ENCODE measurements around the gene CPB1.

CPB1 gene

DNA sequence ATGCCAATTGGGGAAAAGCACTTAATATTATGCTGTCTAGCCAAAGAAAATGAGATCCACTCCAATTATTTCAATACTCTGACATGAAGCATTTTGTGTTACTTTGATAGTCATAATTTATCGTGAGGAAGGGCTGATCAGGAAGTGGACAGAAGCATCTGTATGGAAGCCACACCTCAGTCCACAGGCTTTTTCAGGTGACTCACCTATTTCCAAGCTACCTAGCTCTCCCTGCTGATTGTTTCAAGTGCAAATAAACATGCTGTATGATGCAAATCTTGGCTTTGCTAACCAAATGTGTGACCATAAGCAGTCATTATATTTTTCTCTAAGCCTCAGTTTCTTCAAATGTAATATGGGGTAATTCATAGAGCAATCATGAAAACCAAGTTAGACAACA is 30.8 kb upstream of the CPB1 start:
- Histone ChIP-seq H3F3A (ENCODE audit: insufficient read depth, low read length) (no peaks in the 10 kb centered on the region), H3K27me3 (ENCODE audit: insufficient read depth, low read length) (no peaks in the 10 kb centered on the region), H3K79me2 (ENCODE audit: insufficient read depth, low read length) (no peaks in the 10 kb centered on the region), H3K4me3 (ENCODE audit: low read depth, low read length, poor library complexity, severe bottlenecking) (no peak overlapping the region), H3K9me2 (ENCODE audit: low read depth, low read length) (no peaks in the 10 kb centered on the region), H2AFZ (ENCODE audit: low read length) (no peak overlapping the region), H3K27ac (ENCODE audit: low read depth, low read length, poor library complexity, severe bottlenecking) (no peak overlapping the region), H3K4me2 (ENCODE audit: low read length) (no peak overlapping the region), H4K20me1 (ENCODE audit: insufficient read depth, low read length) (no peaks in the 10 kb centered on the region), H3K36me3 (ENCODE audit: insufficient read depth, low read length) (no peaks in the 10 kb centered on the region), H3K9me3 (ENCODE audit: low read length) (no peaks in the 10 kb centered on the region), H3K9ac (ENCODE audit: low read length) (no peak overlapping the region), H3K4me1 (ENCODE audit: insufficient read depth, low read length, severe bottlenecking) (no peaks in the 10 kb centered on the region)
- TF ChIP-seq EZH2 (IDR thresholded peaks at IDR 0.05; ENCODE audit: borderline replicate concordance, low read length) = no peak
- TF ChIP-seq, protein P1, sequence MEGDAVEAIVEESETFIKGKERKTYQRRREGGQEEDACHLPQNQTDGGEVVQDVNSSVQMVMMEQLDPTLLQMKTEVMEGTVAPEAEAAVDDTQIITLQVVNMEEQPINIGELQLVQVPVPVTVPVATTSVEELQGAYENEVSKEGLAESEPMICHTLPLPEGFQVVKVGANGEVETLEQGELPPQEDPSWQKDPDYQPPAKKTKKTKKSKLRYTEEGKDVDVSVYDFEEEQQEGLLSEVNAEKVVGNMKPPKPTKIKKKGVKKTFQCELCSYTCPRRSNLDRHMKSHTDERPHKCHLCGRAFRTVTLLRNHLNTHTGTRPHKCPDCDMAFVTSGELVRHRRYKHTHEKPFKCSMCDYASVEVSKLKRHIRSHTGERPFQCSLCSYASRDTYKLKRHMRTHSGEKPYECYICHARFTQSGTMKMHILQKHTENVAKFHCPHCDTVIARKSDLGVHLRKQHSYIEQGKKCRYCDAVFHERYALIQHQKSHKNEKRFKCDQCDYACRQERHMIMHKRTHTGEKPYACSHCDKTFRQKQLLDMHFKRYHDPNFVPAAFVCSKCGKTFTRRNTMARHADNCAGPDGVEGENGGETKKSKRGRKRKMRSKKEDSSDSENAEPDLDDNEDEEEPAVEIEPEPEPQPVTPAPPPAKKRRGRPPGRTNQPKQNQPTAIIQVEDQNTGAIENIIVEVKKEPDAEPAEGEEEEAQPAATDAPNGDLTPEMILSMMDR (IDR thresholded peaks at IDR 0.05; ENCODE audit: low read length) = no peak

DNA sequence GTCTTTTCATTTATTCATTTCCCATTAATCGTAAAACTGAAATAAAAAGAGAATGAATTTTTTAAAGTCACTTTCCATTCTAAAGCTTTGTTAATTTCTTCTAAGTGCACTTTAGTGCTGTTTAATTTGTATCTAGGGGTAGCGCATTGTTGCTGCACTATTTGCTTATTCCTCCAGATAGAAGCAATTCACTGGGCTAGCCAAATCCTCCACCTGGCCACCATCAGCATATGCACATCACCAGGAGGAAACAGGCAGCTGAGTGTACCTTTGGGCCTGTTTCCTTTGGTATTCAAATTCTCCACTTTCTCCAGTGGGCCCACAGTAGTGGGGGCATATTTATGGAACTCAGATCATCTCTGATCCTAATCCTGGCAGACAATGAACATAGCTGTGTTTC is 29.8 kb upstream of the CPB1 start:
- Histone ChIP-seq H3K9me2 (ENCODE audit: low read depth, low read length) (no peaks in the 10 kb centered on the region), H4K20me1 (ENCODE audit: insufficient read depth, low read length) (no peaks in the 10 kb centered on the region), H3K79me2 (ENCODE audit: insufficient read depth, low read length) (no peaks in the 10 kb centered on the region), H3K9me3 (ENCODE audit: low read length) (no peaks in the 10 kb centered on the region), H2AFZ (ENCODE audit: low read length) (no peak overlapping the region), H3K4me3 (ENCODE audit: low read depth, low read length, poor library complexity, severe bottlenecking) (no peak overlapping the region), H3K27me3 (ENCODE audit: insufficient read depth, low read length) (no peaks in the 10 kb centered on the region), H3K4me2 (ENCODE audit: low read length) (no peak overlapping the region), H3K36me3 (ENCODE audit: insufficient read depth, low read length) (no peaks in the 10 kb centered on the region), H3K27ac (ENCODE audit: low read depth, low read length, poor library complexity, severe bottlenecking) (no peak overlapping the region), H3F3A (ENCODE audit: insufficient read depth, low read length) (no peaks in the 10 kb centered on the region), H3K9ac (ENCODE audit: low read length) (no peak overlapping the region), H3K4me1 (ENCODE audit: insufficient read depth, low read length, severe bottlenecking) (no peaks in the 10 kb centered on the region)
- no peak for TF ChIP-seq EZH2 (IDR thresholded peaks at IDR 0.05; ENCODE audit: borderline replicate concordance, low read length)
- TF ChIP-seq, protein P1 (IDR thresholded peaks at IDR 0.05; ENCODE audit: low read length) = no peak

DNA sequence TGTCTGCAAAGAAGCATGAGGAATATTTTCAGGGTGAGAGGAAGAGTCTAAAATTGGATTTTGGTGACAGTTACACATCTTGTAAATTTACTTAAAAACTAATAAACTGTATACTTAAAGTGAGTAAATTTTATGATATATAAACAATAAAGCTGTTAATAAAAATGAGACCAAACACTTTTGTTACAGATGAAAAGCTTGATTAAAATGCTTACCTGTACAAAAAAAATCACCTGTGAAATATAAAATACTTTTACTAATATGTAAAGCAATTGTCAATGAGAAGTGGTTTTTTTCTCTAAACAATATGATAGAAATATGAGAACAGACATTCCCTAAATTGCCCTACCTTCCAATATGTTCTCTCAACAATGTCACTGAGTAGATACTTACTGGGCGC is 27.2 kb upstream of the CPB1 start:
- H3F3A ChIP-seq (ENCODE audit: insufficient read depth, low read length) = no peaks in the 10 kb centered on the region
- no peaks in the 10 kb centered on the region for H3K9me3 ChIP-seq (ENCODE audit: low read length)
- TF ChIP-seq, protein P1 (IDR thresholded peaks at IDR 0.05; ENCODE audit: low read length) = no peak
- no peaks in the 10 kb centered on the region for H4K20me1 ChIP-seq (ENCODE audit: insufficient read depth, low read length)
- no peak overlapping the region for H3K4me2 ChIP-seq (ENCODE audit: low read length)
- H3K9me2 ChIP-seq (ENCODE audit: low read depth, low read length) = no peaks in the 10 kb centered on the region
- no peak overlapping the region for H3K27ac ChIP-seq (ENCODE audit: low read depth, low read length, poor library complexity, severe bottlenecking)
- no peaks in the 10 kb centered on the region for H3K79me2 ChIP-seq (ENCODE audit: insufficient read depth, low read length)
- H3K27me3 ChIP-seq (ENCODE audit: insufficient read depth, low read length) = no peaks in the 10 kb centered on the region
- no peak overlapping the region for H2AFZ ChIP-seq (ENCODE audit: low read length)
- H3K4me1 ChIP-seq (ENCODE audit: insufficient read depth, low read length, severe bottlenecking) = no peaks in the 10 kb centered on the region
- no peaks in the 10 kb centered on the region for H3K36me3 ChIP-seq (ENCODE audit: insufficient read depth, low read length)
- H3K9ac ChIP-seq (ENCODE audit: low read length) = no peak overlapping the region
- no peak overlapping the region for H3K4me3 ChIP-seq (ENCODE audit: low read depth, low read length, poor library complexity, severe bottlenecking)
